Muscle layer of duodenum (tissue), 2 donors: ENCODE data around the gene DIAPH2.
"Not testable (repeated sequence)": the region's sequence is repeated elsewhere in the genome, so short reads cannot be mapped to it uniquely, and the experiment has no call there.

Experiments used
- H3K27ac ChIP-seq: one replicate; pipeline ENCODE4 v1.7.0; 2013; ENCODE audit warnings: mild to moderate bottlenecking, low read length
- H3K27me3 ChIP-seq: one replicate; pipeline ENCODE4 v1.7.0; 2013; ENCODE audit warnings: low read depth, mild to moderate bottlenecking, control low read depth, low read length
- H3K36me3 ChIP-seq, 2 donors: one replicate each; pipeline ENCODE4 v1.7.0; 2013; ENCODE audit warnings: low read length in 2 of 2, control low read depth in 1 of 2, mild to moderate bottlenecking in 1 of 2; ENCODE audit not compliant: insufficient read depth in 2 of 2, control insufficient read depth in 1 of 2
- H3K4me1 ChIP-seq, 2 donors: one replicate each; pipeline ENCODE4 v1.7.0; 2013; ENCODE audit warnings: low read length in 2 of 2, mild to moderate bottlenecking in 2 of 2, control low read depth in 1 of 2, moderate library complexity in 1 of 2; ENCODE audit not compliant: insufficient read depth in 2 of 2, control insufficient read depth in 1 of 2
- H3K4me3 ChIP-seq, 2 donors: one replicate each; pipeline ENCODE4 v1.7.0; 2013; ENCODE audit warnings: low read length in 2 of 2, low read depth in 1 of 2, mild to moderate bottlenecking in 1 of 2
- H3K9me3 ChIP-seq, 2 donors: one replicate each; pipeline ENCODE4 v1.7.0; 2013; ENCODE audit warnings: low read length in 2 of 2, control low read depth in 1 of 2, mild to moderate bottlenecking in 1 of 2; ENCODE audit not compliant: control insufficient read depth in 1 of 2
- donor health status: healthy.

DIAPH2 gene

DNA sequence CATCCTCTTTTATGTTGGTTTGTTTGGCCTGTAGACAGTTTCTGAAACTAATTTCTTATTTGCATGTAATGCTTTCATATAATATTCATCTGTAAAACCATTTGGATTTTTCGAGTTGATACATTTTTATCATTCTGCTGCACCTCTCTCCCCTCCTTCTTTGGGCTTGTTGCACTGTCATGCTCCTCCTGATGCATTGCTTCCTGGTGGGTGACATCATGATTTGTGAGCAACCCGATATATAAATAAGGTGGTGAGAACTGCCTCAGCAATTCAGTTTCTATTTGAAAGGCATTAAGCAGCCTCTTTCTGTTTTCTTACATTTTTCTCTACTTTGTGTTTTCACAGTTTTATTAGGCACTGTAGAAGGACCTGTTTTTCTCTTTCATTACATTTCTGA is 714.8 kb downstream of the DIAPH2 start:
- Histone ChIP-seq H3K36me3 (no peaks in the 10 kb centered on the region), H3K4me3 (no peak overlapping the region), H3K27me3 (no peaks in the 10 kb centered on the region), H3K9me3 (no peaks in the 10 kb centered on the region), H3K27ac (no peak overlapping the region), H3K4me1 (no peaks in the 10 kb centered on the region)

DNA sequence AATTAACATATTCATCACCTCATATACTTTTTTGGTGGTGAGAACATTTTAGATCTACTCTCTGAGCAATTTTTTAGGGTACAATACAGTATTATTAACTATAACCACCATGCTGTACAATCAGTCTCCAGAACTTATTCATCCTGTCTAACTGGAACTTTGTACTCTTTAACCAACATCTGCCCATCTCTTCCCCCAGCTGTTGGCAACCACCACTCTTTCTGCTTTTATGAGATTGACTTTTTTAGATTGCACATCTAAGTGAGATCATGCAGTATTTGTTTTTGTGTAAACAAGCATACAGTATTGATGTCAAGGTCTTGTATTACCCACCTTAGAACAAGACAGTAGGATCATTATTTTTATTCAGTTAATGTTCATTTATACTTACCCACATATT is 715.9 kb downstream of the DIAPH2 start:
- no peaks in the 10 kb centered on the region for H3K27me3 ChIP-seq
- H3K4me3 ChIP-seq: no peak overlapping the region
- no peaks in the 10 kb centered on the region for H3K9me3 ChIP-seq
- no peaks in the 10 kb centered on the region for H3K36me3 ChIP-seq
- no peaks in the 10 kb centered on the region for H3K4me1 ChIP-seq
- no peak overlapping the region for H3K27ac ChIP-seq

DNA sequence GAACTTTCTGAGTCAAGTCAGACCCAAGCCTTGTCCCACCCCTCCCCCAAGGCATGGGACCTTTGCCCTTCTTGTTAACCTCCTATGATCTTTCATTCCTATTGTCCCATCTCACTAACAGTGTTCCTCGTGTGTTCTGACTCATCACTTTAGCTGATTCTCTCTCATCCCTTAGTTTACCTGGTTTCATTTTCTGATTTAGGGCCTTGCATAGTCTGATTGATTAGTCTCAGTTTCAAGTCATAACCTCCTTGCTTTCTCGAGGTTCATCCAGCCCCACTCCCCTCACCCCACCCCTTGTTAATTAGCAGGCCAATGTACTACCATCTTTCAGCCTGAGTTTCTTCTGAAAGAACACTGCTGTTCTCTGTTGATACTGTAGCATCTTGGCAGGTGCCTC is 716.5 kb downstream of the DIAPH2 start:
- H3K27me3 ChIP-seq: no peaks in the 10 kb centered on the region
- no peaks in the 10 kb centered on the region for H3K36me3 ChIP-seq
- no peak overlapping the region for H3K4me3 ChIP-seq
- H3K27ac ChIP-seq: no peak overlapping the region
- no peaks in the 10 kb centered on the region for H3K9me3 ChIP-seq
- H3K4me1 ChIP-seq: no peaks in the 10 kb centered on the region

DNA sequence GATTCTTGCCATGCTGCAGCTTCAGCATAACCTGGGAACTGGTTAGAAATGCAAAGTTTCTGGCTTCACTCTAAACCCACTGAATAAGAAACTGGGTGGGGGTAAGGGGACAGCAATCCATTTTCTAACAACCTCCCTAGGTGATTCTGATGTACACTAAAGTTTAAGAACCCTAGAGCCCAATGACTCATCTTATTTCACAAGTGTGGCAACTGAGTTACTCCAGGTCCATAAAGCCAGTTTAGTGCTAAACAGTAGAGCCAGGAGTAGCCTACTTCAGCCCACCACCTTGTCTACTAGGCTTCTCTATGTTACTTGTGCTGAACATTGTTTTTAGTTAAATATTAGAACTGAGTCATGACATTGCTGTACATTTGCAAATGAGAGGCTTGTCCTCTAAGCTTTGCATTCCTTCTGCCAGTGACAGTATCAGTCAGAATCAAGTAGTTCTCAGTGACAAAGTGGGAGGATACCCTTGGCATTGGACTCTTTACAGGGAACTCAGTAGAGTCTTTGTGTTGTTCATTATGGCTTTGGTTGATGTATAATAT is 717.0 kb downstream of the DIAPH2 start:
- H3K27me3 ChIP-seq: no peaks in the 10 kb centered on the region
- H3K36me3 ChIP-seq: no peaks in the 10 kb centered on the region
- no peaks in the 10 kb centered on the region for H3K4me1 ChIP-seq
- H3K27ac ChIP-seq: no peak overlapping the region
- no peaks in the 10 kb centered on the region for H3K9me3 ChIP-seq
- H3K4me3 ChIP-seq: no peak overlapping the region

DNA sequence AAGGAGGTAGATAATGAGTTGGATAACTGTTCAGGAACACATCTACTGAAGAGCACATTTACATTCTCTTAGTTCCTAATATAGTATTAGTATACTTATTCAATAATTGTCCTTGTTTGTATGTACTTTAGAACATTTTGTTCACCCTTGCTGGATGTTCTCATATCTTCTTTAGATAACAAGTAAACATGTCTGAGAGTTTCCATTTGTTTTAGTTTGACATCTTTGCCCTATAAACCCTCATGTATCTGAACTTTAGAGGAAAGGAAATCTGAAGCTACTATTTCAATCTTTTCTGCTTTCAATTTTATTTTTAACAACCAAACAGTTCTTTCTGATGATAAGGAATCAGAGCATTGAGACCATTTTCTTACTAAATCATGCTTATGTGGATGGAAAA is 717.7 kb downstream of the DIAPH2 start:
- no peaks in the 10 kb centered on the region for H3K36me3 ChIP-seq
- H3K9me3 ChIP-seq: no peaks in the 10 kb centered on the region
- H3K27me3 ChIP-seq: no peaks in the 10 kb centered on the region
- no peak overlapping the region for H3K4me3 ChIP-seq
- no peaks in the 10 kb centered on the region for H3K4me1 ChIP-seq
- H3K27ac ChIP-seq: no peak overlapping the region

DNA sequence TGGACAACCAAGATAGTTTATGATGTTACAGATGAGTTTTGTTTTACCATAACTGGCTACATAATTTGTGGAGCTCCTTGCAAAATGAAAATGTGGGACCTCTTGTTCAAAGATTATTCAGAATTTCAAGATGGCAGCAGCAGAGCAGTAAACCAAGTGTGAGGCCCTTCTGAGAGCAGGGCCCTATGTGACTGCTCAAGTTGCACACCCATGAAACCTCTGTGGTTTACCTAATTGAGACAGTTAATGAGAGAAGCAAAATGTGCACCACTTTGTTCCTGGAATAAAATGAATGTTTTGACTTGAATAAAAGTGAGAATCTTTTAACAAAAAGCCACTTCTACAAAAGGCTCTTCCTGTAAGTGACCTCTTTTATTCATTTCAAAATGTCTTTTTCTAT is 718.3 kb downstream of the DIAPH2 start:
- H3K36me3 ChIP-seq: no peaks in the 10 kb centered on the region
- no peaks in the 10 kb centered on the region for H3K27me3 ChIP-seq
- H3K27ac ChIP-seq: no peak overlapping the region
- no peaks in the 10 kb centered on the region for H3K9me3 ChIP-seq
- H3K4me1 ChIP-seq: no peaks in the 10 kb centered on the region
- no peak overlapping the region for H3K4me3 ChIP-seq

DNA sequence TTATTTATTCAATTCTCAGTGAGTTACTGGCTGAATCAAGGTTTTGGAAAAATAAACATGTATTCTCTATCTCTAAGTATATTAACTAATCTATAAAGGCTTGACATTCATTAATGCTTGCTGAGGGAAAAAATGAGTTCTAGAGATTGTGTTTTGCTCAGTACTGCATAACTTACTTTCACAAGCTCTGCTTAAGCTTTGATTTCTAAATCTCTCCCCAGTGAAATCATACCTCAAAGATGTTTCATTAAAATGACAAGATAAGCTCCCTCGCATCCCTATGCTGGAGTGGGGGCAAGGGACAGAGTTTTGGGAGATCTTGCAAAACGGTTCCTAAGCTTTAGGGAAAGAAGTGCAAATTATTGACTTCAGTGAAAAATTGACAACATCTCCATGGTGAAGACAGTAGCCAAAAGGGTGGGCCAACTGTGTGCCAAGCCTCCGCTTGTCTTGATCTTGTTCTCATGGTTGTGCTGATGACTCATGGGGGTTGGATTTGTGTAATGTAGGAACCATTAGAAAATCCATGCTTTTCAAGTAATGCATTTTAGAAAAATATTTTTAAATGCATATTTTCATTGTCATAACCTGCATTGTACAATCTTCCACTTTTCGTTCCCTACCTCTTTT is 720.5 kb downstream of the DIAPH2 start:
- H3K4me3 ChIP-seq: no peak overlapping the region
- H3K9me3 ChIP-seq: no peaks in the 10 kb centered on the region
- no peaks in the 10 kb centered on the region for H3K27me3 ChIP-seq
- no peaks in the 10 kb centered on the region for H3K36me3 ChIP-seq
- H3K4me1 ChIP-seq: no peaks in the 10 kb centered on the region
- no peak overlapping the region for H3K27ac ChIP-seq

DNA sequence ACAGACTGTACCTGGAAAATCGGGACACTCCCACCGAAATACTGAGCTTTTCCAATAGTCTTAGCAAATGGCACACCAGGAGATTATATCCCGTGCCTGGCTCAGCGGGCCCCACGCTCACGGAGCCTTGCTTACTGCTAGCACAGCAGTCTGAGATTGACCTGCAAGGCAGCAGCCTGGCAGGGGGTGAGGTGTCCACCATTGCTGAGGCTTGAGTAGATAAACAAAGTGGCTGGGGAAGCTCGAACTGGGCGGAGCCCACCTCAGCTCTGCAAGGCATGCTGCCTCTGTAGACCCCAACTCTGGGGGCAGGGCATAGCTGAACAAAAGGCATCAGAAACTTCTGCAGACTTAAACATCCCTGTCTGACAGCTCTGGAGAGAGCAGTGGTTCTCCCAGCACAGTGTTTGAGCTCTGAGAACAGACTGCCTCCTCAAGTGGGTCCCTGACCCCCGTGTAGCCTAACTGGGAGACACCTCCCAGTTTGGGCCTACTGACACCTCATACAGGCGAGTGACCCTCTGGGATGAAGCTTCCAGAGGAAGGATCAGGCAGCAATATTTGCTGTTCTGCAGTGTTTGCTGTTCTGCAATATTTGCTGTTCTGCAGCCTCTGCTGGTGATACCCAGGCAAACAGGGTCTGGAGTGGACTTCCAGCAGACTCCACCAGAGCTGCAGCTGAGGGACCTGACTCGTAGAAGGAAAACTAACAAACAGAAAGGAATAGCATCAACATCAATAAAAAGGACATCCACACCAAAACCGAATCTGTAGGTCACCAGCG is 725.2 kb downstream of the DIAPH2 start:
- not testable (repeated sequence) for H3K9me3 ChIP-seq, H3K36me3 ChIP-seq, H3K4me1 ChIP-seq, H3K27ac ChIP-seq, H3K27me3 ChIP-seq, H3K4me3 ChIP-seq

DNA sequence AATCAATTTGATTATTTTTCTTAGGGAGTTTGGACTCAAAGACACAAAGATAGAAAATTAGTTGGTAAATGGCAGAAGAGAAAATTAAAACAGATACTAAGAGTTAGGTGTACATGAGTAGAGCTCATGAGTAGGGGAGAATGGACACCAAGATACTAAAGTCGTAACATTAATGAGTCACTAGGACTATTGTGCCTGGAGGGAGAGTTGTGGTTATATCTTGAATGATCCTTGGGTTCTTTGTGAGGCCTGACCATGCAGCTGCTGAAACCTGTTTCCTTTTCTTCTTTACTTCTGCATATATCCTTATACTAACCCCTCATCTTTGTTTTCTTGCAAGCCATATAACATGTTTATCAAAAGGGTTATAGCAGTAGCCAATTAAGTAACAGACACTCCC is 731.8 kb downstream of the DIAPH2 start:
- no peak overlapping the region for H3K27ac ChIP-seq

DNA sequence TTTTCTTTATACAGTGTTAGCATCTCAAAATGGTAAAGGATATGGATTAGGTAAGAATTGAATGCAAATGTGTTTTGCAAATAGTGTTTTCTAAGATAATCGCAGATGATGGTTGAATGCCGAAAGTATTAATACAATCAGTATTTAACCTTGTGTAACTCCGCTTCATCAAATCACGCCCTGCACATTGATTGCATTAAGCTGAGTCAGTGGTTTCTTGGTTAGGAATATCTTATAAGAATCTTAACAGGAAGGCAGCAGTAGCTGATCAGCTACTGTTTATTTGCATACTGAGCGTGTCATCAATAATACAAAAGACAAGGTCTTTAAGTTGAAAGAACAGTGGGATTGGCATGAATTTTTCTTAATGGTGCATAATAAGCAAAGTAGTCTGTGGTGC is 744.5 kb downstream of the DIAPH2 start:
- Histone ChIP-seq H3K4me3 (no peak overlapping the region), H3K4me1 (no peaks in the 10 kb centered on the region), H3K36me3 (no peaks in the 10 kb centered on the region), H3K9me3 (no peaks in the 10 kb centered on the region), H3K27me3 (no peaks in the 10 kb centered on the region), H3K27ac (no peak overlapping the region)

More for the DNA sequence above, 731.8 kb downstream of the DIAPH2 start:
- Histone ChIP-seq H3K4me3 (no peak overlapping the region), H3K9me3 (peaks cover 0 to 2% of the 10 kb centered on the region in 2 donors), H3K4me1 (no peaks in the 10 kb centered on the region), H3K27me3 (no peaks in the 10 kb centered on the region), H3K36me3 (no peaks in the 10 kb centered on the region)

DNA sequence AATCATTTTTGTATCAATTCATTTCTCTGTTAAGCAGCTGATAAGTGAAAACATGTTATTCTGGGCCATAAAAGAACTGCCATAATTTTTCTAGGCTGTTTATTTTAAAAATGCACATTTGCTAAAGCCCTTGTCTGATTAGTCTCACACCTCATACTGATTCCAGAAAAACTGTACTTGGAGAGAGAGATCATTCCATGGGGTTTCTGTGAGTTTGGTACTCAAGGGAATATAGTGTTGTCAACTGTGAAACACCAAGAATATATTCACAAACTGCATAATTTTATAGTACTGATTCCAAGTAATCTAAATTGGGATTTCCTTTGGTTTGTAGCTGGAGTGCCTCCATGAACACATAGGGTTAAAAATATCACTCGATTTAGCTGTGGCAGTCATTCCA is 746.6 kb downstream of the DIAPH2 start:
- H3K36me3 ChIP-seq: no peaks in the 10 kb centered on the region
- H3K27ac ChIP-seq: no peak overlapping the region
- H3K27me3 ChIP-seq: no peaks in the 10 kb centered on the region
- no peak overlapping the region for H3K4me3 ChIP-seq
- no peaks in the 10 kb centered on the region for H3K9me3 ChIP-seq
- H3K4me1 ChIP-seq: no peaks in the 10 kb centered on the region
